Ascending aorta (tissue), 2 donors: Measurements from ENCODE around the gene BRAT1. TPM values are rescaled to one million over a fixed set of nuclear protein-coding genes. Genes with fewer than 3 reads are reported as not detected.

Experiments
- DNase-seq, 2 donors: peaks; one replicate each; pipeline ENCODE4 v3.0.0-alpha.2; 2019; ENCODE audit warnings: low spot score in 2 of 2
- H3K27ac ChIP-seq, 2 donors: fragments of 200-600 bp; sonication (generic); one replicate each; pipeline ENCODE4 v1.5.1; 2016 to 2017; ENCODE audit warnings: mild to moderate bottlenecking in 1 of 2
- H3K27me3 ChIP-seq: fragments of 200-600 bp; sonication (generic); one replicate; pipeline ENCODE4 v1.5.1; 2017
- H3K36me3 ChIP-seq, 2 donors: fragments of 200-600 bp; sonication (generic); one replicate each; pipeline ENCODE4 v1.5.1; 2016
- H3K4me1 ChIP-seq, 2 donors: fragments of 200-600 bp; sonication (generic); one replicate each; pipeline ENCODE4 v1.5.1; 2016 to 2017; ENCODE audit warnings: mild to moderate bottlenecking in 1 of 2
- H3K4me3 ChIP-seq, 2 donors: fragments of 200-600 bp; sonication (generic); one replicate each; pipeline ENCODE4 v1.5.1; 2016 to 2017; ENCODE audit warnings: mild to moderate bottlenecking in 1 of 2
- H3K9me3 ChIP-seq, 2 donors: fragments of 200-600 bp; sonication (generic); one replicate each; pipeline ENCODE4 v1.5.1; 2016
- intact Hi-C: fragments of 100-400 bp; cut with DNase I; formaldehyde crosslinking; loops from one replicate; pipeline ENCODE4 v1.15.1; 2023
- total RNA-seq: library from RNA; depleted of rRNA; stranded (reverse); fragments of >200 nt; gene quantifications from one replicate; pipeline ENCODE4 v1.1.0, GENCODE V29; 2016
- TF ChIP-seq, protein P1 (sequence below), 3 experiments: fragments of 200-600 bp in 2 of 3; fragments of 450-650 bp in 1 of 3; sonication (generic) in 2 of 3; IDR thresholded peaks; one replicate each; pipeline ENCODE4 v1.5.1; 2016 to 2019; ENCODE audit warnings: antibody characterized with exemption in 3 of 3, mild to moderate bottlenecking in 1 of 3, moderate library complexity in 1 of 3

The BRAT1 gene
- total RNA-seq, 1 donor from 2014 or later, result 84.0 TPM

GRCh38 chr7:2553831-2554581 lies 1.3 kb downstream of the BRAT1 start:
- TF ChIP-seq, protein P1, sequence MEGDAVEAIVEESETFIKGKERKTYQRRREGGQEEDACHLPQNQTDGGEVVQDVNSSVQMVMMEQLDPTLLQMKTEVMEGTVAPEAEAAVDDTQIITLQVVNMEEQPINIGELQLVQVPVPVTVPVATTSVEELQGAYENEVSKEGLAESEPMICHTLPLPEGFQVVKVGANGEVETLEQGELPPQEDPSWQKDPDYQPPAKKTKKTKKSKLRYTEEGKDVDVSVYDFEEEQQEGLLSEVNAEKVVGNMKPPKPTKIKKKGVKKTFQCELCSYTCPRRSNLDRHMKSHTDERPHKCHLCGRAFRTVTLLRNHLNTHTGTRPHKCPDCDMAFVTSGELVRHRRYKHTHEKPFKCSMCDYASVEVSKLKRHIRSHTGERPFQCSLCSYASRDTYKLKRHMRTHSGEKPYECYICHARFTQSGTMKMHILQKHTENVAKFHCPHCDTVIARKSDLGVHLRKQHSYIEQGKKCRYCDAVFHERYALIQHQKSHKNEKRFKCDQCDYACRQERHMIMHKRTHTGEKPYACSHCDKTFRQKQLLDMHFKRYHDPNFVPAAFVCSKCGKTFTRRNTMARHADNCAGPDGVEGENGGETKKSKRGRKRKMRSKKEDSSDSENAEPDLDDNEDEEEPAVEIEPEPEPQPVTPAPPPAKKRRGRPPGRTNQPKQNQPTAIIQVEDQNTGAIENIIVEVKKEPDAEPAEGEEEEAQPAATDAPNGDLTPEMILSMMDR (IDR thresholded peaks at IDR 0.05), result no peak

DNA sequence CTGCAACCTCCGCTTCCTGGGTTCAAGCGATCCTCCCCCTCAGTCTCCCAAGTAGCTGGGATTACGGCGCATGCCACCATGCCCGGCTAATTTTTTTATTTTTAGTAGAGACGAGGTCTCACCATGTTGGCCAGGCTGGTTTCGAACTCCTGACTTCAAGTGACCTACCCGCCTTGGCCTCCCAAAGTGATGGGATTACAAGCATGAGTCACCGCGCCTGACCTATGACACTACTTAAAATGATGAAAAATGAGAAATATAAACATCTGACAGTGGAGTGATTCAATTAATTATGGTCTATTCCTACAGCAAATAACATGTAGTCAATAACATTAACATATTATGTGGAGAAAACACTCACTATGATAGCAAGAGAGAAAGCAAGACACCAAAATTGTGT lies 2.2 kb downstream of the BRAT1 start:
- H3K27ac ChIP-seq, result no peak overlapping the region
- TF ChIP-seq, protein P1 (IDR thresholded peaks at IDR 0.05), result no peak
- peaks cover 0 to 12% of the 10 kb centered on the region in 2 donors for H3K4me1 ChIP-seq
- no peak overlapping the region for H3K4me3 ChIP-seq
- DNase-seq, result no peak
- no peaks in the 10 kb centered on the region for H3K27me3 ChIP-seq
- H3K36me3 ChIP-seq, result peaks cover 1 to 6% of the 10 kb centered on the region in 2 donors
- no peaks in the 10 kb centered on the region for H3K9me3 ChIP-seq
- intact Hi-C loops, result no loop called here

More at GRCh38 chr7:2553831-2554581, 1.3 kb downstream of the BRAT1 start:
- DNase-seq, result no peak
- H3K36me3 ChIP-seq, result no peaks in the 10 kb centered on the region
- no peaks in the 10 kb centered on the region for H3K9me3 ChIP-seq
- peaks cover 0 to 17% of the 10 kb centered on the region in 2 donors for H3K4me1 ChIP-seq
- H3K27me3 ChIP-seq, result no peaks in the 10 kb centered on the region
- intact Hi-C loops, result no loop called here
- H3K4me3 ChIP-seq, result peak overlapping the region; percentile 67 to 75
- no peak overlapping the region for H3K27ac ChIP-seq

DNA sequence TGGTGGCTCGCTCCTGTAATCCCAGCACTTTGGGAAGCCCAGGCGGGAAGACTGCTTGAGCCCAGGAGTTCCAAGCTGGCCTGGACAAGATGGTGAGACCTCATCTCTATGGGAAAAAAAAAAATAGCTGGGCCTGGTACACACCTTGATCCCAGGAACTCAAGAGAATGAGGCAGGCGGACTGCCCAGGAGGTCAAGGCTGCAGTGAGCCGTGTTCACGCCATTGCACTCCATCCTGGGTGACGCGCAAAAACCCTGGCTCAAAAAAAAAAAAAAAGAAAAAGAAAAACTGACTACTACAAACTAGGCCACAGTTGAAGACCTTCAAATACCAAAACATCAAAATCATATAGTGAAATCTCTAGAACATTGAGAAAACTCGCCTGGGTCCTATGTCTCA lies 3.9 kb downstream of the BRAT1 start:
- peaks cover 12 to 17% of the 10 kb centered on the region in 2 donors for H3K36me3 ChIP-seq

GRCh38 chr7:2546776-2547586 lies 8.3 kb downstream of the BRAT1 start:
- Histone ChIP-seq H3K27me3 (no peaks in the 10 kb centered on the region), H3K4me3 (no peak overlapping the region), H3K4me1 (no peaks in the 10 kb centered on the region), H3K27ac (no peak overlapping the region), H3K9me3 (no peaks in the 10 kb centered on the region), H3K36me3 (peaks cover 44 to 56% of the 10 kb centered on the region in 2 donors)
- TF ChIP-seq, protein P1 (IDR thresholded peaks at IDR 0.05), result no peak
- no peak for DNase-seq
- intact Hi-C loops, result no loop called here

More for the DNA sequence above, 3.9 kb downstream of the BRAT1 start:
- TF ChIP-seq, protein P1 (IDR thresholded peaks at IDR 0.05), result no peak
- H3K27me3 ChIP-seq, result no peaks in the 10 kb centered on the region
- no peaks in the 10 kb centered on the region for H3K9me3 ChIP-seq
- DNase-seq, result no peak
- no peak overlapping the region for H3K4me3 ChIP-seq
- no peak overlapping the region for H3K27ac ChIP-seq
- intact Hi-C loops, result no loop called here
- peaks cover 0 to 11% of the 10 kb centered on the region in 2 donors for H3K4me1 ChIP-seq

- Histone ChIP-seq H3K27me3 (no peaks in the 10 kb centered on the region), H3K27ac (no peak overlapping the region), H3K9me3 (no peaks in the 10 kb centered on the region), H3K4me3 (no peak overlapping the region), H3K4me1 (no peaks in the 10 kb centered on the region), H3K36me3 (peaks cover 55 to 67% of the 10 kb centered on the region in 2 donors)
- intact Hi-C loops, result no loop called here
- no peak for DNase-seq
- TF ChIP-seq, protein P1 (IDR thresholded peaks at IDR 0.05), result no peak
These were observed 9.4 kb downstream of the BRAT1 start for GRCh38 chr7:2545746-2546425.
